Ishikawa (cell line): ENCODE data around the gene DDR2.

Experiments
- CEBPB ChIP-seq: IDR thresholded peaks from 2 replicates; pipeline ENCODE4 v1.6.1; 2012
- CREB1 ChIP-seq: IDR thresholded peaks from 2 replicates; pipeline ENCODE4 v1.6.1; 2012; ENCODE audit warnings: low read depth
- EGR1 ChIP-seq: IDR thresholded peaks from 2 replicates; pipeline ENCODE4 v1.6.1; 2012
- EP300 ChIP-seq: IDR thresholded peaks from 2 replicates; pipeline ENCODE4 v1.6.1; 2012; ENCODE audit warnings: borderline replicate concordance
- FOXM1 ChIP-seq: IDR thresholded peaks from 2 replicates; pipeline ENCODE4 v1.6.1; 2012; ENCODE audit warnings: low read depth, borderline replicate concordance
- NFIC ChIP-seq: IDR thresholded peaks from 2 replicates; pipeline ENCODE4 v1.6.1; 2012
- RAD21 ChIP-seq: IDR thresholded peaks from 2 replicates; pipeline ENCODE4 v1.6.1; 2012; ENCODE audit warnings: low read depth
- TAF1 ChIP-seq: IDR thresholded peaks from 2 replicates; pipeline ENCODE4 v1.6.1; 2012; ENCODE audit warnings: low read depth, mild to moderate bottlenecking
- TCF12 ChIP-seq: IDR thresholded peaks from 2 replicates; pipeline ENCODE4 v1.6.1; 2012; ENCODE audit warnings: low read depth
- TEAD4 ChIP-seq: IDR thresholded peaks from 2 replicates; pipeline ENCODE4 v1.6.1; 2012
- USF1 ChIP-seq: IDR thresholded peaks from 2 replicates; pipeline ENCODE4 v1.6.1; 2012
- YY1 ChIP-seq: IDR thresholded peaks from 2 replicates; pipeline ENCODE4 v1.6.1; 2012; ENCODE audit warnings: low read depth
- ZBTB7A ChIP-seq: IDR thresholded peaks from 2 replicates; pipeline ENCODE4 v1.6.1; 2012; ENCODE audit warnings: low read depth
- TF ChIP-seq, protein P1 (sequence below): IDR thresholded peaks from 2 replicates; pipeline ENCODE4 v1.6.1; 2012
- TF ChIP-seq, protein P2 (sequence below): IDR thresholded peaks from 2 replicates; pipeline ENCODE4 v1.6.1; 2012; ENCODE audit warnings: low read depth, mild to moderate bottlenecking

DDR2 gene

GRCh38 chr1:162697140-162697895 lies 65.1 kb downstream of the DDR2 start:
- TF ChIP-seq FOXM1 (no peak), CEBPB (no peak), NFIC (no peak)

DNA sequence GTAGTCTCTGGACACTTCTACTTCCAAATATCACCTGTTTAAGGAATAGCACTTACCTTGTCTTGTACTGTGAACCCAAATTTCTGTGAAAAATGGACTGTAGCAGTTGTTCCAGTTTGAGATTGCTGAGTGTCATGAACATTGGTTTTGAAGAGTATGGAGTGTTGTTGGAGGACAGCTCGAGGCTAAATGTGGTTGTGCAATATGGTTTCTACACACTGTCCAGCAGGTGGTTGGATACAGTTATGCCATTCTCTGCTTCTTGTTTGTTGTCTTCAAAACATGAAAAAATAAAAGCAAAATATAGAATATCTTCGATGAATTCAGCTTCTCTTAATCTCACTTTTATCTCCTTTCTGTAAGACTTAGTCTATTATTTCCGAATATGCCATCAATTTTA lies 67.1 kb downstream of the DDR2 start:
- no peak for TF ChIP-seq TEAD4
- no peak for TF ChIP-seq RAD21

DNA sequence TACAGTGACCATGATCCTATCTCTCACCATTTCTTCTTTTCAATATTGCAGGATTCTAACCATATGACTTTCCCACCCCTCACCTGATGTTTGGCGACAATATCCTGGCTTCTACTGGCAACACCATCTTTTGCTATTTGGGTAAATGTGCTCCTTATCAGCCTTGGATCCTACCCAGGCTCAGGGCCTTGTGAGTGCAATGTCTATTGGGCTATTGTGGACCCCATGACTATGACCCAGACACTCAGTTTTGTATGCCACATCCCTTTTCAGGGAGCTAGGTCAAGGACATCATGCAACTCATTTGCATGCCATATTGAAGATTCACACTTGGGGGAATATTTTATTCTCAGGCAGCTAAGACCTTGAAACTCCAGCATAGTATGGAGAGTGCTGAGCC lies 67.9 kb downstream of the DDR2 start:
- TF ChIP-seq USF1: no peak
- TF ChIP-seq, protein P1, sequence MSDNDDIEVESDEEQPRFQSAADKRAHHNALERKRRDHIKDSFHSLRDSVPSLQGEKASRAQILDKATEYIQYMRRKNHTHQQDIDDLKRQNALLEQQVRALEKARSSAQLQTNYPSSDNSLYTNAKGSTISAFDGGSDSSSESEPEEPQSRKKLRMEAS: no peak
- no peak for TF ChIP-seq TEAD4
- TF ChIP-seq EGR1: no peak
- no peak for TF ChIP-seq TAF1
- TF ChIP-seq RAD21: no peak
- TF ChIP-seq, protein P2, sequence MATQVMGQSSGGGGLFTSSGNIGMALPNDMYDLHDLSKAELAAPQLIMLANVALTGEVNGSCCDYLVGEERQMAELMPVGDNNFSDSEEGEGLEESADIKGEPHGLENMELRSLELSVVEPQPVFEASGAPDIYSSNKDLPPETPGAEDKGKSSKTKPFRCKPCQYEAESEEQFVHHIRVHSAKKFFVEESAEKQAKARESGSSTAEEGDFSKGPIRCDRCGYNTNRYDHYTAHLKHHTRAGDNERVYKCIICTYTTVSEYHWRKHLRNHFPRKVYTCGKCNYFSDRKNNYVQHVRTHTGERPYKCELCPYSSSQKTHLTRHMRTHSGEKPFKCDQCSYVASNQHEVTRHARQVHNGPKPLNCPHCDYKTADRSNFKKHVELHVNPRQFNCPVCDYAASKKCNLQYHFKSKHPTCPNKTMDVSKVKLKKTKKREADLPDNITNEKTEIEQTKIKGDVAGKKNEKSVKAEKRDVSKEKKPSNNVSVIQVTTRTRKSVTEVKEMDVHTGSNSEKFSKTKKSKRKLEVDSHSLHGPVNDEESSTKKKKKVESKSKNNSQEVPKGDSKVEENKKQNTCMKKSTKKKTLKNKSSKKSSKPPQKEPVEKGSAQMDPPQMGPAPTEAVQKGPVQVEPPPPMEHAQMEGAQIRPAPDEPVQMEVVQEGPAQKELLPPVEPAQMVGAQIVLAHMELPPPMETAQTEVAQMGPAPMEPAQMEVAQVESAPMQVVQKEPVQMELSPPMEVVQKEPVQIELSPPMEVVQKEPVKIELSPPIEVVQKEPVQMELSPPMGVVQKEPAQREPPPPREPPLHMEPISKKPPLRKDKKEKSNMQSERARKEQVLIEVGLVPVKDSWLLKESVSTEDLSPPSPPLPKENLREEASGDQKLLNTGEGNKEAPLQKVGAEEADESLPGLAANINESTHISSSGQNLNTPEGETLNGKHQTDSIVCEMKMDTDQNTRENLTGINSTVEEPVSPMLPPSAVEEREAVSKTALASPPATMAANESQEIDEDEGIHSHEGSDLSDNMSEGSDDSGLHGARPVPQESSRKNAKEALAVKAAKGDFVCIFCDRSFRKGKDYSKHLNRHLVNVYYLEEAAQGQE: no peak
- no peak for TF ChIP-seq CREB1
- no peak for TF ChIP-seq YY1
- TF ChIP-seq NFIC: no peak
- no peak for TF ChIP-seq ZBTB7A
- no peak for TF ChIP-seq EP300

DNA sequence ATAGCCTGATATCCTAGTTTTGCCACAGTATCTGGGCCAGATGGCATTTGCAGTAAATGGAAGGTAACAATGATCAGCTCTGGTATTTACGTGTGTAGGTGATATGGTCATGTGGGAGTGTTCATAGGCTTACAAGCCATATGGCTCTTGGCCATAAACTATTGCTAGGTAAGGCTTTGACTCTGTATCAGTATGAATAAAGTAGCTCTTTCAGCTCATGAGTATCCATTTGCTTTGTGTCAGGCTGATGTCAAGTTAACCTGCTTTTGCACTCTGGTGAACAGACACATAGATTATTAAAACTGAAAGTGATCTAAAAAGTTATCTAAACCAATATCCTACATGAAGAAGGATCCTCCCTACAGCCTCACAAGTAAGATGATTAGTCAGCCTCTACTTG lies 69.0 kb downstream of the DDR2 start:
- no peak for TF ChIP-seq YY1
- no peak for TF ChIP-seq RAD21
- TF ChIP-seq NFIC: no peak

- TF ChIP-seq RAD21 (no peak), NFIC (no peak), TEAD4 (no peak), TAF1 (no peak), EP300 (no peak), FOXM1 (no peak), ZBTB7A (no peak), EGR1 (no peak), CREB1 (no peak), YY1 (no peak)
- TF ChIP-seq, protein P2: no peak
Observed at GRCh38 chr1:162702628-162703027, 70.4 kb downstream of the DDR2 start.

DNA sequence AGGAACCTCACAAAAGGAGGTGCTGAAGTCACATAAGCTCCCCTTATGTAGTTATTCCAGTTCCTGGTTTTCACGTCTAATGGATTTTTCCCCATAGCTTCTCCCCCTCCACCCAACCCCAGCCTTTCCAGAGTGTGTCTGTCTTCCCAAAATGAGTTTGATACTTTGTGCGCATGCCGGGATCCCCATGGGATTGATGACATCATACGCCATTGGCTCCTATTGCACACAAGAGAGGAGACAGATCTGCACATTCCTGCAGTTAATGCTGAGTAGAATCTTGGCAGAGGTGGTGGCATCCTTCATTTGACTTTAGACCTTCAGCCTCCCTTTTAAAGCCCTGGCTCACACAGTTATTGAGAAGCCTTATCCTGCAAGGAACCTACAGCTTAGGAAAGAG lies 71.4 kb downstream of the DDR2 start:
- TF ChIP-seq RAD21: no peak
- TF ChIP-seq EGR1: no peak
- no peak for TF ChIP-seq TAF1
- TF ChIP-seq, protein P1: no peak
- no peak for TF ChIP-seq USF1
- TF ChIP-seq TCF12: no peak
- no peak for TF ChIP-seq FOXM1

- TF ChIP-seq, protein P1: no peak
- TF ChIP-seq ZBTB7A (no peak), NFIC (no peak), TEAD4 (no peak), EP300 (no peak), FOXM1 (no peak), CREB1 (no peak), RAD21 (no peak), YY1 (no peak), USF1 (no peak), TCF12 (no peak)
- TF ChIP-seq, protein P2: no peak
Observed at GRCh38 chr1:162704673-162705424, 72.6 kb downstream of the DDR2 start.
